ENCODE measurements around the gene ATP8A2.

DNA sequence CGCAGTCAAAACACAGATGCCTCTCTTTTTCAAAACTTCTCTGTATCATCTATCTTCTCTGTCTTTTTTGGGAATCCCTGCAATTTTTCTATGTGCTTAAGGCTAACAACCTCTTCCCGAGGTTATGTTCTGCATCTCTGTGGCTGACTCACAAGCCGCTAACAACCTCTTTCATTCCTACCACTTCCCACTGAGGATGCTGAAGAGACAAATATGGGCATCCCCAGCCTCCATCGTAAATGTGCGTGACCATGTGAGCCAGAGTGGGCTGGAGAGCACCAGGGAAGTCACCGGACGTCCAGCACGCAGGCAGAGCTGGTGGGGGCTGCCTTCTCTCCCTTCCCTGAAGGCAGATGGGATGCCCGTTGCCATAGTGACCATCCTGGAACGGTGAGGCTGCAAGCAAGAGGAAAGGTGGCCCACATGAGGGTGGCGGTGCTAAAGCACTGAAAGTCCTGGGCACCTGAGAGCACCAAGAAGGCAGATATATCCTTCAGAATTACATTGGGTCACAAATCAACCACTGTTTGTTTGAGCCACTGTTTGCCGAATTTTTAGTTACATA is 557.2 kb downstream of the ATP8A2 start:
- TF ChIP-seq ZBTB8A (IDR thresholded peaks at IDR 0.05; ENCODE audit: partially characterized antibody) (no peak), EZH2 (IDR thresholded peaks at IDR 0.05; ENCODE audit: borderline replicate concordance, low read depth, low read length) (no peak), FOXM1 (IDR thresholded peaks at IDR 0.05; ENCODE audit: low read depth) (no peak), FOXM1 (CRISPR knock-in tag; IDR thresholded peaks at IDR 0.05; ENCODE audit: low read depth) (no peak)

Data from K562 (cell line).